ENCODE results near the gene HHLA2. TPM values are rescaled to one million over a fixed set of nuclear protein-coding genes. Genes with fewer than 3 reads are reported as not detected.

The HHLA2 gene
- total RNA-seq, 1 experiment from 2014 or later: not detected

DNA sequence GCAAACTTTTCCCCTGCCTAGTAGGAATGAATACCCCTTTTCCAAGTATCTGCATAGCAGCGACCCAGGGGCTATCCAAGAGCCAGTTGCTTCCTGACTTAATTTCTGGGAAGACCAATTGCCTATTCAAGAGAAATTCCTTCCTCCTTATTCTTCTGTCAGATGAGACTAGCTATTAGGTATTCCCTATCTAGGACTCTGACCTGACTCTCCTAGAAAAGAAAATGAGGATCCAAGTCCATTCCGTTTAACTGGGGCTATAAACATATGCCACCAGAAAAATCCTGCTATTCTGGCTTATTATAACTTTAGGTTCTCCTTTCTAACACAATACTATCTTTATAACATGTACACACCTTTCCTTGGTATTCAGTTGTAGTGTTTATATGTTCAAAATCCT, 1.7 kb downstream of the HHLA2 start:
- DNase-seq (ENCODE audit: extremely low read depth, low read depth): no peak

DNA sequence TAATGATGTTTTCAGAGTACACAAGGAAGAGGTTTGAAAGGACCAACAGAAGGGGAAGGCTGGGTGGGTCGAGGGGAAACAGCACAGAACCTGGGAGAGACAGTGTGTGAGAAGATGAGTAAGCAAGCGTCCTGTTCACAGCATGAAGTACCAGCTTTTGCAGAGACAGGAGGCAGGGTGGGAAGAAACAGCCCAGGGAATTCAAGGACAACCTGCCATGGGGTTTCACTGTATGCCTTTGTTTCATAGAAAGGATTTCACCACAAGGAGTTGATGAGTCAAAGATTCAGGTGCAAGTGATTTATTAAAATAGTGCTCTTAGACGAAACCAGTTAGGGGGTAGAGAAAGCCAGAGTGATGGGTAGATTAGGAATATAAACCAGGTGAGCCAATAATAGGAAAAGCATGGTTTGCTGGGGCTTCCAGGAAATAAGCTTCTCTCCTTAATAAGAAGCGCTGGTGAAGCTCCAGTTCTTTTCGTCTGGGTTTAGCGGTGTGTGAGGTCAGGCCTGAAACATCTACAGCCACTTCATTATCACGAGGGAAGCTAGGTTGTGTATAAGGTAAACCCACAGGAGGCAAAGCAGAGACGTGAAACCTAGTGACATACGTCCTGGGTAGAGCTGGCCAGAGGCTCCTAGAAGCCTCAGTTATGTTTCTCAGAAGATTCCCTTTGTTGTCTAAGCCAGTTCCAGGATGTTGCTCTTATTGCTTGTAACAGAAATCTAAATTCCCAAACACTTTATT, 3.9 kb downstream of the HHLA2 start:
- DNase-seq (ENCODE audit: extremely low read depth, low read depth): no peak

DNA sequence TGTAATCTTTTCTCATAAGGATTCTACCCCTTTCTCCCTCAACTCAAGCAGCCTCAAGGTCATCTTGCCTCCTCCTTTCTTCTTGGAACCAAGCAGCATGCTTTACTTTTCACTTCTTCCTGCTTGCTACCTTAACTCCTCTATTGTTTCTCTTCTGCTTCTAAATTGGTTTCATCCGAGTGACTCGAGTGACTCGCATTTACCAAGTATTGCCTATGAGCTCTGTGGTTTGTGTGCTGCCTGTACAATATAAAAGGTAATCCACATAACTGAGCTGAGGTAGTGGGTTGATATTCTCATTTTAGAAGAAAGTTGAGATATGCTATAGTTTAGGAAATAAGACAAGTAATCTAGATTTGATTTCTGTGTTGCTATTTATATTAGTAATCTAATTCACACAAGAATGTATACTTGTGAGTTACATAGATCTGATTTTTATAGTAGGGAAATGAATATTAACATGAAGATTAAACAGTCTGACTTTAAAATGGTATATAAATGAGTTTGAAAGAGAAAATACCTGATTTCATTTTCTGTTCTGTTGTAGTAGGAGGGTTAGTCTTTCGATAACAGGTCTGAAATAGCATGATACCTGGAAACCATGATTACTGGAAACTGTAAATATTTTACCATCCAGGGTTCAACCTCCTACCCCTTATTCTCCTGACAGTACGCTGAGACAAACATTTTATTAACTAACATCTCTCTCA, 5.5 kb downstream of the HHLA2 start:
- no peak for DNase-seq (ENCODE audit: extremely low read depth, low read depth)

DNA sequence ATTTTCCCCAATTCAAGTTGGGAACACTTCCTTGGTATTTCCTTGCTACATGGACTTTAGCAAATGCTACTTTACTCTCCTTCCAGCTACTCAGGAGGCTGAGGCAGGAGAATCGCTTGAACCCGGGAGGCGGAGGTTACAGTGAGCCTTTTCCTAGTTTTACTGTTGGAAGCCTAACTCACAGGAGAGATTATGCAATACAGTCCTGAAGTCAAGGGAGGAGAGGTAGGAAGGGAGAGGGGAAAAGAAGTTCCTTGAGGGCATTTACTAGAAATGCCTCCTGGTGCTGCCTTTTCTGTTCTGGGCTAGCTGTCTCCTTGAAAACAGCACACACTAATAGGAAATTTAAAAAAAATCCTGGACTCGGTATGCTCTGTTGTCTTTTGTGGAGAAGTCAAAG, 6.2 kb downstream of the HHLA2 start:
- DNase-seq (ENCODE audit: extremely low read depth, low read depth): no peak

DNA sequence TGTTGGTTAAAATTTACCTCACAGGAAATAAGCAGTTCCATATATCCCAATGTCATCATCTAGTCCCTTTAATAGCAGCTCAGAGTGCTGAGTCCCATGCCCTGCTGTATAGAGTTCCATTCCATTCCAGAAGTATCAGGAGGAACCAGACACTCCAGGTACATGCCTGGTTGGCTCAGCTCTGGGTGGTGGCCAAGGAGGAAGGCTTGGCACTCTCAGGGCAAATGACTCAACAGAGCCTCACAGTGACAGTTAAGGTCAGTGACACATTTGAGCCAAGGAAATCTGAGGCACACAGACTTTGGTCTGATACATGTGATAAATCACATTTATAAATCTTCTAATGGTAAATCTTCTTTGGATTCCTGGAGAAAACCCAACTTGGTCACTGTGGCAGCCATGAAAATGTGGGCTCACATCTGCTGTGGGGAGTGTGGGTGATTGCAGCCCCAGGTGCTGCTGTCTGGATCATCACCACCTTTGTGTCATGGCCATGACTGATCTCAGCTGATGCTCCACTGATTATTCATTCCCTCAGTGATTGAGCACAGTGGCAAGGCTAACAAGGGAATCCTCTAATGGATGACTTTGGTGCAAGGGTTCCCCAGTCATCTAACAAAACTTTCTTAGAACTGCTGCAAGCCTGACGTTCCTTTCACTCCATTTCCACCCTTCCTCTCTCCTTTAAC, 9.3 kb downstream of the HHLA2 start:
- DNase-seq (ENCODE audit: extremely low read depth, low read depth): no peak

DNA sequence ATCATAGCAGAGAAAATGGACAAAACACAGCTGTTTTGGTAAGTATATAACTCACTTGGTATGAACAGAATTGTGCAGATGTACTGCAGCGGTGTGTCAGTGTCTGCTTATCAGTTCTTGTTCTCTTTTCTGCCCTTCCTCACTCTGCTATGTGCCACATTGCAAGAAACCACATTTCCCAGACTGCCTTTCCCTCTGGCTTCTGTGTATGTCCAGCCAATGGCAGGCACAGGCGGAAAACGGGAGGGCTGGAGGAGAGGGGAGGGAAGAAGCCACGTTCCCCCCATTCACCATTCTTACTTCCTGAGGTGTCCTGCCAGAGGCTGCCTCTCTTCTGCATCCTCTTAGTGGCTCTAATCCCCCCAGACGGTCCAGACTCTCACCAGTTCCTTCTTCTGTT, 15.4 kb downstream of the HHLA2 start:
- DNase-seq (ENCODE audit: extremely low read depth, low read depth): no peak

DNA sequence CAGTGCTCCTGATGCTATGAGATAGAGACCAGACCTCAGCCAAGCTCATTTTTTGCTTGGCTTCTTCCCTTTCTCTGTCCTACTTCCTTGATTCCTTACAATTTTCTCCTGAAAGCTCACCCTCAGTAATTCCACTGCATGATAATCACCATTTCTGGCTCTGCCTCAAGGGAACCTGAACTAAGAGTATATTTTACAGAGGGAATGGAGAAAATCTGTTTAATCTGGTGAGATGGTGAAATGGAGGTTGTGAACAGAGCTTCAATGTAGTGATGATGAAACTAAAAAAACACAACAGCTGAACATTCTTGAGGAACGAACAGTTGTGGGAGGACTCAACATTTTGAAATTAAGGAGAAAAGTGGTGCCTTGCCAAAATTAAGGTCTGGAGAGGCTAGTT, 16.3 kb downstream of the HHLA2 start:
- DNase-seq (ENCODE audit: extremely low read depth, low read depth): no peak

DNA sequence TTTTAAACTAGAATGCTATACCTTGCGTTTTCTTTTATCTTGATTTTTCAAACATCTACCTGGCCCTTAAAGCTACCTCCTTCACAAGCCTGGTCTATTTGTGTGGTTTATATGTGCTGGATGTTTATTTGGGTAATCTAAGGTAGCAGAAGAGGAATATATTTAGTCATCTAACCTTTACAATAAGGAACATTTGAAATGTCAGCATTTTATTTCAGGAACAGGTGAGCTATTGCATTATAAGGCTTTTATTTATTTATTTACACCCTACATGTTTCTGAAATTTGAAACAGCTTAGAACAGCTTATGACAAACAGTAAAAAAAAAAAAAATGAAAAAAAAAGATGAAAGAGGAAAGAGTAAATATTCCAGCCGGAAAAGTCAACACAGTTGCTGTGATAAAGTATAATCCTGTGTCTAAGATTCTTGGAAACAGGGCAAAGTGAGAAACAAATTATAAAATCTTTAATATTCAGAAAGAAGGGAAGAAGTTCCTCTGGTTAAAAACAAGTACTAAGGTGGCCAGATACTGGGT, 19.5 kb downstream of the HHLA2 start:
- DNase-seq (ENCODE audit: extremely low read depth, low read depth): no peak

DNA sequence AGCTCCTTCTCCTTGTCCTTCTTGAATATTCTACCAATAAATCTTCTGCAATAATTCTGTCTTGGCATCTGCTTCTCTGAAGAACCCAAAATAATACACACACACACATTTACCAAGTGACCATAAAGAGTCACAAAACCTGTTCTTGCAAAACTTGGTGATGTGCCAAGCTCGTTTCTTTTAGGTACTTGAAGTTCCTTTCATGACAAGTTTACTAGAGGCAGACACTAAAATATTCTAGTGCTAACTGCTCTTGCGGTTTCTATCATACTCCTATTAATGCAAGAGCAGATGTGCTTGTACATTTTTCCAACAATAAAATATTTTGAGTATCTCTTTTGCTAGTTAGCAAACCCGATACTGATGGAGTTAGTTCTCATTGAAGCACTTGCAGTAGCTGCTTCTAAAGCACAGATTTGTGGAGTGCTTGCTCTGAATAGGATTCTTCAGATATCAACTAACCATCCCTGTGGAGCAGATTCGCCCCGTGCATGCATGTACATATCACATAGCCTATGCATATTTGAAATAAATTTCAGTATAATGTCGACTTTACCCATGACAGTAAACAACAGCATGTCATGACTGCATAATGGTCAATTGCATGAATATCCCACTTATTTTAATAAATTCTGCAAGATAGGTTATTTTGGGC, 23.2 kb downstream of the HHLA2 start:
- no peak for DNase-seq (ENCODE audit: extremely low read depth, low read depth)

DNA sequence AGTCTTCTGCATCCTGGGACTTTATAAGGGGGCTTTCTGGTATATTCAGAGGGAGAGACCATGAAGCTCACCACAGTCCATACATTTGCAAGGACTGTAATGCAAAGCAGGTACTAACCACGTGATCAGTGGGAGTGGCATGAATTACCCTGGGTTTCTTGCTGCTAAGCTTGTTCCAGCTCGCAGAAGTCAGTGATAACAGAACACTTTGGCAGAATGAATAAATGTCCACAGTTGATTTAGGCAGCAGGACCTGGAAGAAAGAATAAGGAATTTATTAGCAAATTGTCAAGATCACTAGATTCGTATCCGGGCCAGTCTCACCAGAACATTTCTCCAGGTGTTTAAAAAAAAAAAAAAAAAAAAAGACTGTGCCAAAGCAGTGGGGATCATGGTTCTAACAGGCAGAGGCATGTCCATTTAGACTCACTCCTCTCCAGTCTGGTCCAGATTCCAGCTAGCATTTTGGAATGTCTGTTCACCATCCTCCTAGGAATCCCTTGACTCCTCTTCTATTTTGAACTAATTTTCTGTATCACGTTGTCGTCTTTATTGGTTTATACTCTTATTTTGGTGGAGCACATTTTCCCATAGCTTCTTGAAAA, 24.5 kb downstream of the HHLA2 start:
- no peak for DNase-seq (ENCODE audit: extremely low read depth, low read depth)

DNA sequence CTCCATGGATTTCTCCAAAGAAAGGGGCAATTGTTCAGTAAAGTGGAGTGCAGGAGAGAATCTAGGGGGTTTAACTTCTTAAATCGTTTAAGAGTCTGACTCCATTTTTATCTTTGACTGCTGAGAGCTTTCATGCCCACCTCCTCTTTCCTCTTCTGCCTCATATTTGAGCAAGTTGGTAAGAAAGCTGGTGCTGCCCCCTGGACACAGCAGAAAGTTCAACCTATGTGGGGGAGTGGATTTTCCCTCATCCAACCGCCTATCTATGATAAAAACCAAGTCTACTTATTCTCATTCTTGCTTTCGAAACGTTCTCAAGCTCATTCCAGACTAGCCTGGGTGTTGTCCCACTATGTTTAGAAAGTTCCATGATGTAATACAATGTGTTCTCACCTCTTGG, 26.0 kb downstream of the HHLA2 start:
- DNase-seq (ENCODE audit: extremely low read depth, low read depth): no peak

DNA sequence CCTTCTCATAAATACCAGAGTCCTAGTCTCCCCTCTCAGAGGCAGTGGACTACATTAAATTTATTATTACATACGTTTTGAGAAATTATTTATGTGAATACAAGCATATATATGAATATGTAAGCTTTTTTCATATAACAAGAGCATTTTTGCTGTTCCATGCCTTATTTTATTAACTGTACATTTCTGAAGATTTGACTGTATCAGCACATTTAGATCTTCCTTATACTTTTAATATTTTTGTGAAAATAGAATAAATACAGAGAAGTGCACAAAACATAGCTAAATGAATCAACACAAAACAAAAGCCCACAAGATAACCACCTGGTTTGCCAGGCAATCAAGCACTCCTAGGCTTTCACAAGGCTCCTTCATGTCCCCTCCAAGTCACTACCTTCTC, 27.8 kb downstream of the HHLA2 start:
- no peak for DNase-seq (ENCODE audit: extremely low read depth, low read depth)

DNA sequence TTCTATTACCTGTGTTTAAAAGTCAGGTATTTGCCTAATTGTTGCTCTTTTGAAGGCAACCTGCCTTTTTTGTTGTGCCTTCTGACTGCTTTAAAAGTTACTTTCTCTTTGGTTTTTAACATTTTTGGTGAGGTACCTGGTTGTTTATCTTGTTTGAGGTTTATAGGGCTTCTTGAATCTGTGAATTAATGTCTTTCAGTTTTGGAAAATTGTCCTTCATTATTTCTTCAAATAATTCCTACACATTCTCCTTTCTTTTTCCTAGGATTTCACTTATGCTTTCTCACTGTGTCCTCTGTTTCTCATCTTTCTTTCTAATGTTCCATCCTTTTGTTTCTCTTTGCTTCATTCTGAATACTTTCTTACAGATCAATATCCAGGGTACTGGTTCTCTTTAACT, 30.8 kb downstream of the HHLA2 start:
- no peak for DNase-seq (ENCODE audit: extremely low read depth, low read depth)

DNA sequence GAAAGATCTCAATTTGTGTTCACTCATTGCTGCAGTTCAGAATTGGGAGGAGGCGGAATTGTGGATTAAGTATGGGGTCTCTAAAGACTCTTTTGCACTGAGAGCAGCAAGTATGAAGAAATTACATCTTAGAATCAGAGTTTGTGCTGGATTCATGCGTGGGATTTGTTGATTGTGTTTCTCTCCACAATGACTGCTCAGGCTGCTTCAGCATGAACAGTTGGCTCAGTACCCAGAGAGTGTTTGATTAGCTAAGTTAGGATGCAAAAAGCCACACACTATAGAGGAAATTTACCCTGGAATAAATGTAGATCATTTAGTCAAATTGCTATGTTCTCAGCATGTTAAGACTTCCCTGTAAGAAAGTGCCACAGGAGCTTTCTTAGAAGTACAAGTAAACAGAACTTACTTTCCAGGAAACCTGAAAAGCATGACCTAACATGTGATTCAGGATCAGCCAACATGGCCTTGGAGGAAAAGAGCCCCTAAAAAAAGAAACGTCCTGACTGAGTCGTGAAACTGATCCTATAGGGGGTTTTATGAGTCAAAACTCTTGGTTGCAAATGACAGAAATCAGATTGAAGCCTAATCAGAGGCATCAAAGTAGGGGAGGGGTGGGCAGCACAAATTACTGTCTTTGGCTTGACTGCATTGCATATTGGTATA, 32.6 kb downstream of the HHLA2 start:
- DNase-seq (ENCODE audit: extremely low read depth, low read depth): no peak

DNA sequence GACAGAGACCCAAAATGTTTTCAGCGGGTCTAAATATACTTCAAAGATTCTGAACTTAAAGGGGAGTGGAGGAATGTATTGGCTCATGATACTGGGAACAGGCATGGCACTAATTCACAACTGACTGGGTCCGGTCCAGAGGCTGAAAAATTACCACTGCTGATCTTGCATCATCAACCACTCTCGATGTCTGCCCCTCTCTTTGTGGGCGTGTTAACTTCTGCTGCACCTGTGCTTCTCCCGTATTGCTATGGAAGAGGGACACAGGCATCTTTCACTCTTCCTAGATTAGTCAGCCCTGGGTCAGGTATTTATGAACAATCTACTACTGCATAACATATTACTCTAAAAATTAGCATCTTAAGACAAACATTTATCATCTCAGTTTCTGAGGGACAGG, 33.2 kb downstream of the HHLA2 start:
- no peak for DNase-seq (ENCODE audit: extremely low read depth, low read depth)

DNA sequence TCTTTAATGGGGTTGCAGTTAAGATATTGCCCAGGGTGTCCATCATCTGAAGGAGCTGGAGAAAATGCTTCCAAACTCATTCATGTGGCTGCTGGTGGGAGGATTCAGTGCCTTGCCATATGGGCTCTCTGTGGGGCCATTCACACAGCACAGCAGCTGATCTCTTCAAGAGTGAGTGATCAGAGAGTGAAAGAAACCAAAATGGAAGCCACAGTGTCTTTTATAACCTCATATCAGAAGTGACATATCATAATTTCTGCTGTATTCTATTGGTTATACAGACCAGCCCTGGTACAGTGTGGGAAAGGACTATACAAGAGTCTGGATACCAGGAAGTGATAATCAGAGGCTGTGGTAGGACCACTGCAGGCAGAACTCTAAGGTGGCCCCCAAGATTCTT, 33.6 kb downstream of the HHLA2 start:
- no peak for DNase-seq (ENCODE audit: extremely low read depth, low read depth)

DNA sequence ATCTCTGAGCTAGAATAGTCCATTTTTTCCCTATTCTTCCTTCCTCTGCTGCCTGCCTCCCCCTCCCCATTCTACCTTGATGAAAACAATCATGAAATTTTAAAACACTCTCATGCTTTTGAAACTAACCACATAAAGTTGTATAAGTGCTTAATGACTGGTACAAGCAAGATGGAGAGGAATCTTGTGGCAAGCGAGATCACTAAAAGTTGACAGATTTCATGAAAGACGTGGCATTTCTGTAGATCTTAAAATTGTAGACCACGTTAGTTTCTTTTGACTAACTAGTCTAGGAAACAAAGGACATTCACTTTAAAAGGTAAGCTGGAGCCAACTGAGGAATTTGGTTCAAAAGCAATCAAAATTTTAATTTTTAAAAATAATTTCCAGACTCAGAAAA, 35.4 kb downstream of the HHLA2 start:
- no peak for DNase-seq (ENCODE audit: extremely low read depth, low read depth)

DNA sequence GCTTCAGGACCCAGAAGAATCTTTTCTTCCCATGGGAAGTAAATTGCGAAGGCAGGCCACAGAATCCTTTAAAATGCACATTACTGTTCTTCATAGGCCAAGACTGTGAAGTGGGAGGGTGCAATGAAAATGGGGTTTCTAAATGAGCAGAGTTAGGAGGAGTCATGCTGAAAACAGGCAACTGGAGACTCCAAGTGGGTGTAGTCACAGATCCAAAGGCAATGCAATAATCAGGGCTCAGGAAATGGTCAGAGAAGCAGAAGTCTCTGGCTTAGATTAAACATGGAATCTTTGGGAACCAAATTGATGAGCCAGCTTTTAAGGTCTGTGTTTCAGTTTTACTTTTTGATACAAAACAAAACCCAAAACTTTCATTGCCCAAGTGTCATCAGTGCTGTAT, 37.6 kb downstream of the HHLA2 start:
- DNase-seq (ENCODE audit: extremely low read depth, low read depth): no peak

DNA sequence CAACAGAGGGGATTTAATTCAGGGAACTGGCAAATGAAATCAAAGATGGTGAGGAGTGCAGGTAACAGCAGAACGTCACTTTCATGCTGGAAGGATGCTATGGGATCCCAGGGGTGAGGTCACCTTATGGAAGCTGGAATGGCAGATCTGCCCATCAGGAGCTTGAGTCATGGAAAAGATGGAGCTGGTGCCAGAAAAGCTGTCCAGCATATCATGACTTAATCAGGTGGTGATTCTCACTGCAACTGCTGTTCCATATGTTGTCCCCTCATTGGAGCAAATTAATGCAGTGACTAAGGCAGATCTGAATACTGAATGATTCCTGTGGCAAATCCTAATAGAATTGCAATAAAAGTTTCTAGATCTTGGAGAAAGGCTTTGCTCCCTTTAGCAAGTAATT, 38.4 kb downstream of the HHLA2 start:
- no peak for DNase-seq (ENCODE audit: extremely low read depth, low read depth)

DNA sequence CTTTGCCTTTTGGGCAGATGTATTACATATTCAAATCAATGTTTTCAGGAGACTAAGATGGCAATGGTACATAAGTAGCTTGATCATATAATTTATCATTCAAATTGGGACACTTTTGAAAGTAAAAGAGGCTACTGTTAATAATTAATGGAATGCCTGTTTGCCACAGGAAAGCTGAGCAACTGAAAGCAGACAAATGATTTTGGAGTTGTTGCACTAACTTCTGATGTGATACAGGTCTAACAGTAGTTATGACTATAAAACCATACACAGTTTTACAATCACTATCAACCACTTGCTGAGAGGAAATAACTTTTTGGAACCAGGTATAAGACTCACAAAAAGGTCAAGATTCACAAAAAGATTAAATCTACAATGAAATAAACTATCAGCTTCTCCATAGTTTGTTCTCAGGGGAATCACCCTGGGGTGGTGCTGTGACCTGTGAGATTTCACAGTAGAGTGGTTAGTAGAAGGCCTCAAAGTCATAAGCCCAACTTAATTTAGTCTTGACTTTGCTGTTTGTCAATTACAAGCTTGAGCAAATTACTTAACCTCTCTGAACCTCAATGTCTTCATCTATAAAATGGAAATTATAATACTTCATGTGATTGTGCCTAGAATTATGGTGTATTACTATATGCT, 42.7 kb downstream of the HHLA2 start:
- DNase-seq (ENCODE audit: extremely low read depth, low read depth): no peak
